AG04449 (cell line): ENCODE results near the gene UVRAG.
A peak's percentile ranks its signal among the peaks of the same experiment; 100 is the strongest.

Experiments
- CTCF ChIA-PET: fragments of 350-600 bp; formaldehyde crosslinking; extraction: SDS; loops from one replicate; lab custom pipeline; 2021; ENCODE audit warnings: antibody characterized with exemption; lab: Yijun Ruan, JAX
- POLR2A ChIA-PET: fragments of 400-600, 350-600 bp; formaldehyde crosslinking; extraction: SDS; loops from one replicate; lab custom pipeline; 2020; ENCODE audit warnings: antibody characterized with exemption, inconsistent platforms; lab: Yijun Ruan, JAX
- DNase-seq: peaks from one replicate; pipeline ENCODE4 v3.0.0-alpha.2; 2010; ENCODE audit warnings: low read depth, low spot score
- H3K4me3 ChIP-seq: 2 replicates; pipeline ENCODE4 v1.5.1; 2011; ENCODE audit warnings: low read depth, mild to moderate bottlenecking, control low read depth, low read length
- TF ChIP-seq, protein P1 (sequence below): IDR thresholded peaks from one replicate; pipeline ENCODE4 v1.5.1; 2011; ENCODE audit warnings: mild to moderate bottlenecking, moderate library complexity, low read length, control low read depth, inconsistent platforms; ENCODE audit not compliant: insufficient read depth; ENCODE audit errors: missing control alignments

Gene UVRAG

GRCh38 chr11:76148941-76149613 is 334.1 kb downstream of the UVRAG start:
- DNase-seq = no peak
- TF ChIP-seq, protein P1, sequence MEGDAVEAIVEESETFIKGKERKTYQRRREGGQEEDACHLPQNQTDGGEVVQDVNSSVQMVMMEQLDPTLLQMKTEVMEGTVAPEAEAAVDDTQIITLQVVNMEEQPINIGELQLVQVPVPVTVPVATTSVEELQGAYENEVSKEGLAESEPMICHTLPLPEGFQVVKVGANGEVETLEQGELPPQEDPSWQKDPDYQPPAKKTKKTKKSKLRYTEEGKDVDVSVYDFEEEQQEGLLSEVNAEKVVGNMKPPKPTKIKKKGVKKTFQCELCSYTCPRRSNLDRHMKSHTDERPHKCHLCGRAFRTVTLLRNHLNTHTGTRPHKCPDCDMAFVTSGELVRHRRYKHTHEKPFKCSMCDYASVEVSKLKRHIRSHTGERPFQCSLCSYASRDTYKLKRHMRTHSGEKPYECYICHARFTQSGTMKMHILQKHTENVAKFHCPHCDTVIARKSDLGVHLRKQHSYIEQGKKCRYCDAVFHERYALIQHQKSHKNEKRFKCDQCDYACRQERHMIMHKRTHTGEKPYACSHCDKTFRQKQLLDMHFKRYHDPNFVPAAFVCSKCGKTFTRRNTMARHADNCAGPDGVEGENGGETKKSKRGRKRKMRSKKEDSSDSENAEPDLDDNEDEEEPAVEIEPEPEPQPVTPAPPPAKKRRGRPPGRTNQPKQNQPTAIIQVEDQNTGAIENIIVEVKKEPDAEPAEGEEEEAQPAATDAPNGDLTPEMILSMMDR = no peak
- ChIA-PET CTCF (interaction anchor here (0.7 to 7.5 kb wide), 6 partner anchors 14 to 268 kb away, joined by 3 to 157 read pairs (median 3); no protein-coding TSS in a partner anchor), POLR2A (no interaction called here)
- H3K4me3 ChIP-seq = no peak overlapping the region

GRCh38 chr11:76149713-76150112 is 334.7 kb downstream of the UVRAG start:
- ChIA-PET CTCF (interaction anchor here (0.7 to 7.5 kb wide), 10 partner anchors 9 to 269 kb away, joined by 3 to 157 read pairs (median 3); no protein-coding TSS in a partner anchor), POLR2A (no interaction called here)
- no peak for DNase-seq
- no peak overlapping the region for H3K4me3 ChIP-seq
- TF ChIP-seq, protein P1 = no peak

DNA sequence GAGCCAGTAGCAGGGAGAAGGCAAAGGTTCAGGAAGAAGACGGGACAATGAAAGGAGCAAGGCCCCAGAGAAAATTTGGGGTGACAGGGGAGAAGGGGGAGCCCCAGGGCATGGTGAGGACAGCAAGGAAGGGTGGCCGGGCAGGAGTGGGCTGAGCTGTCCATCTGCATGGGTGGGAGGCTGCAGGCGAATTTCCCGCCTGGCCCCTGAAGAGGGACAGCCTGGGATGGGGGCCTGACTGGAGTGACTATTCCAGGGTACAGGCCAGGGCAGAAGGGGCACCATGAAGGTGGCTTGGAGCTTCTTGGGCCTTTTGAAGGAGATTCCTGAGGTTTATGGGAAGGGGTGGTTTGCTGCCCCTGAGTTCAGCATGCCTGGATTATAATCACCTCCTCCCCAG is 335.1 kb downstream of the UVRAG start:
- ChIA-PET POLR2A (no interaction called here), CTCF (interaction anchor here (0.7 to 7.5 kb wide), 8 partner anchors 10 to 269 kb away, joined by 3 to 157 read pairs (median 3); no protein-coding TSS in a partner anchor)
- TF ChIP-seq, protein P1 = no peak
- DNase-seq = no peak
- no peak overlapping the region for H3K4me3 ChIP-seq

GRCh38 chr11:76151556-76152085 is 336.6 kb downstream of the UVRAG start:
- no peak overlapping the region for H3K4me3 ChIP-seq
- CTCF ChIA-PET = interaction anchor here (0.7 to 3.2 kb wide), 50 partner anchors 9 to 446 kb away, joined by 3 to 115 read pairs (median 5); no protein-coding TSS in a partner anchor
- DNase-seq = no peak
- POLR2A ChIA-PET = no interaction called here
- TF ChIP-seq, protein P1 = no peak

GRCh38 chr11:76152086-76152681 is 337.2 kb downstream of the UVRAG start:
- TF ChIP-seq, protein P1 = peak; percentile 97
- no peak for DNase-seq
- ChIA-PET POLR2A (no interaction called here), CTCF (interaction anchor here (0.6 to 3.2 kb wide), 59 partner anchors 8 to 446 kb away, joined by 3 to 115 read pairs (median 4); no protein-coding TSS in a partner anchor)
- peak overlapping the region; percentile 6; the same call in 1 of the 2 replicates for H3K4me3 ChIP-seq
